Activated CD4-positive, alpha-beta memory T cell treated with anti-CD3 and anti-CD28 coated beads, Interleukin-2, amount 10 ng/mL, durations not matched to agents 7 days and 5 days (primary cell): ENCODE measurements around the gene MBP. TPM values are rescaled to one million over a fixed set of nuclear protein-coding genes. Genes with fewer than 3 reads are reported as not detected.

ENCODE experiments used
- CTCF ChIA-PET: fragments of 350-600 bp; sonication (Branson Sonifier 250); formaldehyde crosslinking; loops from one replicate; lab custom pipeline; 2021; ENCODE audit warnings: antibody characterized with exemption, inconsistent platforms; lab: Charles Lee
- POLR2A ChIA-PET: fragments of 350-600 bp; sonication (Branson Sonifier 250); formaldehyde crosslinking; loops from one replicate; lab custom pipeline; 2021; ENCODE audit warnings: antibody characterized with exemption; lab: Charles Lee
- DNase-seq: peaks from one replicate; pipeline ENCODE4 v3.0.0-alpha.2; 2020
- H3K27ac Mint-ChIP-seq: one replicate; pipeline ENCODE4 v1.8.0; 2021; ENCODE audit warnings: mild to moderate bottlenecking, mixed read lengths
- H3K27me3 Mint-ChIP-seq: one replicate; pipeline ENCODE4 v1.8.0; 2021; ENCODE audit warnings: mixed read lengths
- H3K36me3 Mint-ChIP-seq: one replicate; pipeline ENCODE4 v1.8.0; 2021; ENCODE audit warnings: low read depth, mixed read lengths
- H3K4me1 Mint-ChIP-seq: one replicate; pipeline ENCODE4 v1.8.0; 2021; ENCODE audit warnings: mixed read lengths
- H3K4me3 Mint-ChIP-seq: one replicate; pipeline ENCODE4 v1.8.0; 2021; ENCODE audit warnings: mild to moderate bottlenecking, mixed read lengths
- H3K9me3 Mint-ChIP-seq: one replicate; pipeline ENCODE4 v1.8.0; 2021; ENCODE audit warnings: mixed read lengths
- total RNA-seq, 2 experiments: library from RNA; stranded (reverse); gene quantifications; one replicate each; pipeline ENCODE4 v1.2.3, GENCODE V29; 2021

Gene MBP
- total RNA-seq, 2 experiments from 2014 or later, result 81.4 to 95.3 TPM

- no peak overlapping the region for H3K27ac Mint-ChIP-seq
- peaks cover 50% of the 10 kb centered on the region for H3K4me1 Mint-ChIP-seq
- POLR2A ChIA-PET, result interaction anchor here (1.2 to 1.8 kb wide), 2 partner anchors 35 to 70 kb away, joined by 3 to 5 read pairs; no protein-coding TSS in a partner anchor
- no peaks in the 10 kb centered on the region for H3K27me3 Mint-ChIP-seq
- peaks cover 2% of the 10 kb centered on the region for H3K36me3 Mint-ChIP-seq
- H3K9me3 Mint-ChIP-seq, result peaks cover 4% of the 10 kb centered on the region
- H3K4me3 Mint-ChIP-seq, result no peak overlapping the region
- CTCF ChIA-PET, result no interaction called here
- no peak for DNase-seq
These were observed 4.5 kb upstream of the MBP start for GRCh38 chr18:77136871-77137665.

DNA sequence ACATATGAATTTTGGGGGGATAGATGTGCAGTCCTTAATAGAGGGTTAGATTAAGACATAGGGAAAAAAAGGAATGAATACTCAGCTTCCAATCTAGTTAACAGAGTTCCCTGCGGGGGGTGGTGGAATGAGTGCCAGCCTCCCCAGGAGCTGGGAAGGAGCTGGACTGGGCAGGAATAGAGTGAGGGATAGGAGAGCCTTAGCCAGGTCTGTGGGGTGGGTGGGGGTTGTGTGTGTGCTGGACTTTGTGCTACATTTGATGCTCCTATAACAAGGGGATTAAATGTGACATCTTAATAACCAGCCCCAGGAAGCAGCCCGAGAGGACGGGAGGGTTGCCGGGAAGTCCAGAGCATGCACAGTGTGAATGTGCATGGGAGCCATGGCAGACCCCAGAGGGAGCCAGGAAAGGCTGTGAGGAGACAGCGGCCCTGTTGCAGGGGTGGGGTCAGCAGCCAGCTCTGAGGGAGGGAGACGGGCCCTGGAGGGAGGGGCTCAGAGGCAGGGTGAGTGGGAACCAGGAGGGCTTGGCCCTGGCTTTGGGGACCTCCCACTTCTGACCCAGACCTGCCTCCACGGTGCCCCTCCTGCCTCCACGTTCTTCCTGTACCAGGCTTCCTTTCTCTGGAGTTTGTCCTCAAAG lies 3.6 kb upstream of the MBP start:
- H3K27ac Mint-ChIP-seq, result no peak overlapping the region
- ChIA-PET CTCF (no interaction called here), POLR2A (interaction anchor here (1.8 kb wide), 1 partner anchor 34 kb away, joined by 5 read pairs; no protein-coding TSS in a partner anchor)
- no peak overlapping the region for H3K4me3 Mint-ChIP-seq
- peaks cover 3% of the 10 kb centered on the region for H3K36me3 Mint-ChIP-seq
- no peaks in the 10 kb centered on the region for H3K27me3 Mint-ChIP-seq
- H3K4me1 Mint-ChIP-seq, result peaks cover 45% of the 10 kb centered on the region
- no peak for DNase-seq
- H3K9me3 Mint-ChIP-seq, result peaks cover under 1% of the 10 kb centered on the region

GRCh38 chr18:77135339-77136075 lies 2.9 kb upstream of the MBP start:
- ChIA-PET CTCF (interaction anchor here (0.9 kb wide), 1 partner anchor 80 kb away, joined by 4 read pairs; no protein-coding TSS in a partner anchor), POLR2A (interaction anchor here (0.7 to 15.4 kb wide), 6 partner anchors 9 to 83 kb away, joined by 3 to 326 read pairs (median 4); no protein-coding TSS in a partner anchor)
- peaks cover 45% of the 10 kb centered on the region for H3K4me1 Mint-ChIP-seq
- DNase-seq, result no peak
- H3K4me3 Mint-ChIP-seq, result no peak overlapping the region
- no peaks in the 10 kb centered on the region for H3K27me3 Mint-ChIP-seq
- no peaks in the 10 kb centered on the region for H3K9me3 Mint-ChIP-seq
- H3K27ac Mint-ChIP-seq, result no peak overlapping the region
- peaks cover 10% of the 10 kb centered on the region for H3K36me3 Mint-ChIP-seq

- H3K4me1 Mint-ChIP-seq, result peaks cover 44% of the 10 kb centered on the region
- H3K4me3 Mint-ChIP-seq, result no peak overlapping the region
- ChIA-PET CTCF (interaction anchor here (0.9 to 3.4 kb wide), 4 partner anchors 10 to 79 kb away, joined by 3 to 14 read pairs (median 4); no protein-coding TSS in a partner anchor), POLR2A (interaction anchor here (0.7 to 15.4 kb wide), 8 partner anchors 8 to 355 kb away, joined by 3 to 326 read pairs (median 10); no protein-coding TSS in a partner anchor)
- peaks cover 19% of the 10 kb centered on the region for H3K36me3 Mint-ChIP-seq
- no peaks in the 10 kb centered on the region for H3K9me3 Mint-ChIP-seq
- DNase-seq, result no peak
- H3K27ac Mint-ChIP-seq, result peak overlapping the region; percentile 85
- no peaks in the 10 kb centered on the region for H3K27me3 Mint-ChIP-seq
These were observed 2.0 kb upstream of the MBP start for GRCh38 chr18:77134611-77135010.

DNA sequence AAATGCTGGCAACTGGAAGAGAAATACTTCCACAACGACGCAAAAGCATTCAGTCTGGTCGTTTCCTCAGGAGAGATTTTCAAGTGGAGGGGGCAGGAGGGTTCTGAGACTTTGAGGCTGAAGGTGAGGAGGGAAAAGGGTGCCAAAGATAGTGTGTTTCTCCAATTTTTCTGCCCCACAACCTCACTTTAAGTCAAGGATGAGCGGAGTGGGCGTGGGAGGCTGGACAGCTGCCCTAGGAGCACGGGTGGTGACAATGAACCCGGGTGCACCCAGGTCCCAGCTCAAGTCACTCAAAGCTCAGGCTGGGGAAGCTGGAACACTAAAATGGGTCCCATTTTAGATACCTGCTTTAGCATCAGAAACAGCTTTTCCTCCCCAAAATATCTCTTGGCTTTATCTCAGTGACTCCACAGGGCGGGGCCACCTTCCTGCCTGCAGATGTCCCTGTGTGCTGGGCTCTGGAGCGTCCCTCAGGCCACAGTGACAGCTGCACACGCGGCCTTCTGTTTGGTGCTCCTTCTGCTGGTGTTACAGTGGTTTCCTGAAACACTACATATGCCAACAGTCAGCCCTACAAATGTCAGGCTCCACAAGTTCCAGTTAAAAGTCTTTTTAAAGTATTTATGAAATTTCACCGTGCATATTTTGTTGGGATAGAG lies 1.4 kb upstream of the MBP start:
- peak overlapping the region; percentile 85 for H3K27ac Mint-ChIP-seq
- POLR2A ChIA-PET, result interaction anchor here (0.6 to 15.4 kb wide), 7 partner anchors 10 to 80 kb away, joined by 3 to 326 read pairs (median 19); no protein-coding TSS in a partner anchor
- DNase-seq, result peak; percentile 45
- CTCF ChIA-PET, result interaction anchor here (0.9 to 3.4 kb wide), 4 partner anchors 11 to 78 kb away, joined by 3 to 14 read pairs (median 4); no protein-coding TSS in a partner anchor
- no peaks in the 10 kb centered on the region for H3K9me3 Mint-ChIP-seq
- H3K36me3 Mint-ChIP-seq, result peaks cover 25% of the 10 kb centered on the region
- H3K27me3 Mint-ChIP-seq, result no peaks in the 10 kb centered on the region
- peak overlapping the region; percentile 54 for H3K4me3 Mint-ChIP-seq
- H3K4me1 Mint-ChIP-seq, result peaks cover 48% of the 10 kb centered on the region

DNA sequence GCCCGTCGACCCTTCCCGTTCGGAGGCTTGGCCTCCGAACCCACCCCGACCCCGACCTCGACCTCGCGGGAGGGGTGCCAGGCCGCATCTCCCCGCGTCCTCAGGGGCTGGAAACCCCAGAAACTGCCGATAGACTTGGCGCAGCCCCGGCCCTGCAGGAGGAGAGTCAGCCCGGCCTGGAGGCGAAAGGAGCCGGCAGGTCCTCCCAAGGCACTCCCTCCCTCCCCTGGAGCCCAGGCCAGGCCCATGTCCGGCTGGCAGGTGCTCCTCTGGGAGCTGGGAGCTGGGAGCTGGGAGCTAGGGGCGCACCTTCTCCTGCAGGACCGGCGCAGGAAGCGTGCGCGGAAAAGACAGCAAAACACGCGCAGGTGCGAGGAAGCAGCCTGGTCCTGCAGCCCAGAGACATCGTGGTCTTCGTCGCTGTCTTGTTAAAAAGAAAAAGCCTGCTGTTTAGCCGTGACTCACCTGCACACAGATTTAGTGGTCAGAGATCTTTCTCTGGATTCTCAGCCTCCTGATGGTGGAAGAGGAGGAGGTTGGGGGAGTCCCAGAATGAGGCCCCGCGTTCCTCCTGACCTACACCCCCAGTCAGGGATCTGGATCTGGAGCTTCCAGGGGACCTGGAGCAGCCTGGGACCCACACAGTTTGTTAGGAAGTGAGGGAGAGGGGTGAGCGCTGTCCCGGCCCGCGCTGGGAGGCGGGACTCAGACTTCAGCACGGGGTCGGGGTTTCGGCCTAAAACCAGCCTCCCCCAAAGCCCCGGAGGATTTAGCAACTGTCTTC lies 660 bp upstream of the MBP start:
- no peaks in the 10 kb centered on the region for H3K9me3 Mint-ChIP-seq
- peak; percentile 15 for DNase-seq
- peaks cover 55% of the 10 kb centered on the region for H3K4me1 Mint-ChIP-seq
- no peaks in the 10 kb centered on the region for H3K27me3 Mint-ChIP-seq
- POLR2A ChIA-PET, result interaction anchor here (0.6 to 15.4 kb wide), 15 partner anchors 8 to 312 kb away, joined by 3 to 326 read pairs (median 16); no protein-coding TSS in a partner anchor
- H3K27ac Mint-ChIP-seq, result peak overlapping the region; percentile 85
- peaks cover 33% of the 10 kb centered on the region for H3K36me3 Mint-ChIP-seq
- CTCF ChIA-PET, result interaction anchor here (1.0 to 3.4 kb wide), 8 partner anchors 11 to 150 kb away, joined by 3 to 14 read pairs (median 4); no protein-coding TSS in a partner anchor
- H3K4me3 Mint-ChIP-seq, result peak overlapping the region; percentile 54

DNA sequence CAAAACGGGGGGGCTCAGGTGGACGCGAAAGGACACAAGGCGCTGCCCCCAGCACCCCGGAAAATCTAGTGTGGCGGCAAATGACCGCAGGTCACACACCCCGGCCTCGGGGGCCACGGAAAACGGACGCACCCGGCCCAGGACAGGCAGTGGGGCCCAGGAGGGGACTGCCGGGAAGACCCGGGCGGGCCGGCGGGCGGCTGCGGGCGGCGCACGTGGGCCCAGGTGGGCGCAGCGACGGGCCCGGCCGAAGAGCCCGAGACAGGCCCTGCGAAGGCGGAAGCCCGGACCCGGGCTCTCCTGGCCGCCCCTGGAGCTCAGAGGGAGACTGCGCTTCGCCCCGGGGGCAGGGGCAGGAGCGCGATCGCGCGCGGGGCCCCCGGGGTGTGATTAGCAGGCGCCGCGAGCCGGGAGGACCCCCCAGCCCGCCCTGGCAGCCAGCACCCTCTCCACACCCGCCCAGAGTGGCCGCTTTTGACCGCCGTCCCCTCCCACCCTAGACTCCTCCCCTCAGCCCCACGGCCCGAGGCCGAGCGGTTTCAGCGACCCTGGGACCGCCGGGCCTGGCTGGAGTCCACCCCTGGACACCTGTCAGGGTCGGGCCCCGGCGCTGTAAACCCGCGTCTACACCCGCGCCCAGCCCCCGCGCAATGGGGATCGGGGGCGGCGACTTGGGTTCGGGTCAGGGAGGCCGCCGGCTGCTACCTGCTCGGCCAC lies 773 bp downstream of the MBP start:
- H3K27ac Mint-ChIP-seq, result peak overlapping the region; percentile 88
- no peaks in the 10 kb centered on the region for H3K9me3 Mint-ChIP-seq
- ChIA-PET CTCF (interaction anchor here (0.8 to 3.4 kb wide), 12 partner anchors 9 to 149 kb away, joined by 3 to 15 read pairs (median 4); no protein-coding TSS in a partner anchor), POLR2A (interaction anchor here (0.7 to 15.4 kb wide), 21 partner anchors 8 to 131 kb away, joined by 3 to 326 read pairs (median 6); no protein-coding TSS in a partner anchor)
- peaks cover 69% of the 10 kb centered on the region for H3K4me1 Mint-ChIP-seq
- peak overlapping the region; percentile 96 for H3K4me3 Mint-ChIP-seq
- DNase-seq, result peak; percentile 40
- no peaks in the 10 kb centered on the region for H3K27me3 Mint-ChIP-seq
- H3K36me3 Mint-ChIP-seq, result peaks cover 44% of the 10 kb centered on the region

DNA sequence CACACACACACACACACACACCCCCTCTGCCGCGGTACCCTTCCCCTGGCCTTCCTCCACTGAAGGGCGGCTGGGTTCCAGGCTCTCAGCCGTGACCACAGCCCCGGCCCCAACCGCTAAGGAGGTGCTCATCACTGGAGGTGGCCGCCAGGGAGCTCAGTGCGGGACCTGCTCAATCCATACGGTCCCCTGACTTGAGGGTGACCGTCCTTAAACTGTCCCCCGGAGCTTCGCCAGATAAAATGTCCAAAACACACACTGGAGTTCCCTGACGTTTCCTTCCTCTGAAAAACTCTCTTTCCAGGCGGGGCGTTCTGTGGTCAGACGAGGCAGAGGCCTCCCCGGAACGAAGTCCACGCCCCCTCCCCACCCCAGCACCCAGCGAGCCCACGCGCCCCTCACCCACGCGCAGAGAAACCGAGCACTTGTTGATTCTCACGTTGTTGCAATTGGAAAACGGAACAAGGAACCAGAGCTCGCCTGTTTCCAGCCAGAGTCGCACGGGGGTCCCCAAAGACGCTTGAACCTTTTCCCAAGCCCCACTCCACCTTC lies 1.4 kb downstream of the MBP start:
- POLR2A ChIA-PET, result interaction anchor here (0.8 to 15.4 kb wide), 14 partner anchors 7 to 130 kb away, joined by 3 to 326 read pairs (median 12); no protein-coding TSS in a partner anchor
- Mint-ChIP-seq H3K27me3 (no peaks in the 10 kb centered on the region), H3K27ac (peak overlapping the region; percentile 88), H3K36me3 (peaks cover 48% of the 10 kb centered on the region), H3K4me1 (peaks cover 75% of the 10 kb centered on the region), H3K4me3 (peak overlapping the region; percentile 96), H3K9me3 (no peaks in the 10 kb centered on the region)
- DNase-seq, result peak; percentile 56
- CTCF ChIA-PET, result interaction anchor here (0.6 to 3.4 kb wide), 18 partner anchors 9 to 300 kb away, joined by 3 to 15 read pairs (median 4); no protein-coding TSS in a partner anchor

DNA sequence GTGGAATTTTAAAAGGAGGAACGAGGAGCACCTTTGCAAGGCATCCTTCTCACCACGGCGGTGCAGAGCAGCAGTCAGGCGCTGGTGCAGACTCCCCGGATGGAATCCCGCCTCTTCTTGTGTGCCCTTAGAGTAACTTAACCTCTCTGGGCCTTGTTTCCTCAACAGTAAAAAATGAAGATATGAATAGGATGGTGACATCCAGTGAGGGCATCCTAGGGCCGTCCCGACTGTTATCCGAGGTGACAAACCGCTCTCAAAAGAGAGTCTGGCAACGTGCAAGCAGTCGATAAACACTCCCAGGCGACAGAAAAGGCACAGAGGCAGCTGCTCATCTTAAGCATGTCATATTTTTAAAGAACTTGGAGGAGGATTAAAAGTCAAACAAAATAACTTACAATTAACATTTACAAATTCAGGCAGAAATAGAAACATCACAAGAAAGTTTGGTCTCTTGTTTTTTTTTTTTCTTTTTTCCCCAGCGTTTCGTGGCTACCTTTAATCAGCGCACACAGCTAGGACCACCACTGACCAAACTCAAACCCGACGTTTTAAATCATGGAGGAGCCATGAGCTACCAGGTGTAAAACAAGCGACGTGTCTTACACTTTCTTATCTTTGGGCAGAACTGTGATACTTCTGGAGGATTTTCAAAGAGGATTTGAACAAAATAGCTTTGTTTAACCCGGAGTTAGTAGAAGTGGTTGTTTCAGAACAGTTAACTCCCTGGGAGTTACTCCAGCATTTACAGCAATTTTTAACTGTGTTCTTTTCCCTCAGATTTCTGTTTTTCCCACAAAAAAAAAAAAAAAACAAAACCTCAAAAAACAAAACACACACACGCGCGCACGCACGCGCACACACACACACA lies 2.1 kb downstream of the MBP start:
- peaks cover 51% of the 10 kb centered on the region for H3K36me3 Mint-ChIP-seq
- H3K9me3 Mint-ChIP-seq, result no peaks in the 10 kb centered on the region
- ChIA-PET CTCF (interaction anchor here (0.6 to 3.4 kb wide), 15 partner anchors 9 to 634 kb away, joined by 3 to 15 read pairs (median 4); no protein-coding TSS in a partner anchor), POLR2A (interaction anchor here (0.7 to 15.4 kb wide), 14 partner anchors 9 to 278 kb away, joined by 3 to 326 read pairs (median 6); no protein-coding TSS in a partner anchor)
- DNase-seq, result no peak
- peaks cover 77% of the 10 kb centered on the region for H3K4me1 Mint-ChIP-seq
- no peaks in the 10 kb centered on the region for H3K27me3 Mint-ChIP-seq
- H3K4me3 Mint-ChIP-seq, result peak overlapping the region; percentile 96
- H3K27ac Mint-ChIP-seq, result peak overlapping the region; percentile 88
